Osteoblast (primary cell): ENCODE measurements around the gene ZCCHC24. TPM values are rescaled to one million over a fixed set of nuclear protein-coding genes. Genes with fewer than 3 reads are reported as not detected.

Source experiments
- DNase-seq: peaks from one replicate; pipeline ENCODE4 v3.0.0; 2011; ENCODE audit warnings: low spot score, mixed read lengths; ENCODE audit not compliant: insufficient read length; ENCODE audit errors: missing footprints
- H2AFZ ChIP-seq: 2 replicates; pipeline ENCODE4 v1.6.0; 2011; ENCODE audit warnings: mild to moderate bottlenecking, low read length
- H3K27ac ChIP-seq: 2 replicates; pipeline ENCODE4 v1.5.1; 2011; ENCODE audit warnings: mild to moderate bottlenecking, low read depth, low read length, moderate library complexity
- H3K27me3 ChIP-seq: 2 replicates; pipeline ENCODE4 v1.6.0; 2012; ENCODE audit warnings: mild to moderate bottlenecking, control low read depth, inconsistent platforms, low read length, moderate library complexity; ENCODE audit not compliant: insufficient read depth
- H3K36me3 ChIP-seq: 2 replicates; pipeline ENCODE4 v1.5.1; 2011; ENCODE audit warnings: mild to moderate bottlenecking, low read length, control low read depth, moderate library complexity; ENCODE audit not compliant: insufficient read depth
- H3K4me1 ChIP-seq: 2 replicates; pipeline ENCODE4 v1.5.1; 2011; ENCODE audit warnings: mild to moderate bottlenecking, low read length, control low read depth, moderate library complexity; ENCODE audit not compliant: insufficient read depth
- H3K4me2 ChIP-seq: 2 replicates; pipeline ENCODE4 v1.6.0; 2011; ENCODE audit warnings: mild to moderate bottlenecking, low read length; ENCODE audit not compliant: insufficient read depth
- H3K4me3 ChIP-seq: fragments of 200-600 bp; sonication (generic); 3 replicates; pipeline ENCODE4 v1.5.1; 2012; ENCODE audit warnings: mild to moderate bottlenecking, low read length, inconsistent platforms; ENCODE audit not compliant: insufficient read depth
- H3K79me2 ChIP-seq: 2 replicates; pipeline ENCODE4 v1.6.0; 2012; ENCODE audit warnings: mild to moderate bottlenecking, low read length, control low read depth, inconsistent platforms; ENCODE audit not compliant: insufficient read depth
- H3K9me3 ChIP-seq: 2 replicates; pipeline ENCODE4 v1.5.1; 2011; ENCODE audit warnings: low read depth, low read length, control low read depth
- H4K20me1 ChIP-seq: 2 replicates; pipeline ENCODE4 v1.6.0; 2012; ENCODE audit warnings: mild to moderate bottlenecking, low read length, control low read depth; ENCODE audit not compliant: insufficient read depth
- CTCF ChIP-seq: IDR thresholded peaks from 2 replicates; pipeline ENCODE4 v1.5.1; 2011; ENCODE audit warnings: mild to moderate bottlenecking, low read depth, low read length, moderate library complexity; ENCODE audit errors: extremely low read depth
- total RNA-seq: library from RNA; depleted of rRNA; stranded (reverse); fragments of >200 nt; gene quantifications from 2 replicates; pipeline ENCODE4 v1.2.3, GENCODE V29; 2012

ZCCHC24 gene
- total RNA-seq, 1 donor: 48.5 TPM

DNA sequence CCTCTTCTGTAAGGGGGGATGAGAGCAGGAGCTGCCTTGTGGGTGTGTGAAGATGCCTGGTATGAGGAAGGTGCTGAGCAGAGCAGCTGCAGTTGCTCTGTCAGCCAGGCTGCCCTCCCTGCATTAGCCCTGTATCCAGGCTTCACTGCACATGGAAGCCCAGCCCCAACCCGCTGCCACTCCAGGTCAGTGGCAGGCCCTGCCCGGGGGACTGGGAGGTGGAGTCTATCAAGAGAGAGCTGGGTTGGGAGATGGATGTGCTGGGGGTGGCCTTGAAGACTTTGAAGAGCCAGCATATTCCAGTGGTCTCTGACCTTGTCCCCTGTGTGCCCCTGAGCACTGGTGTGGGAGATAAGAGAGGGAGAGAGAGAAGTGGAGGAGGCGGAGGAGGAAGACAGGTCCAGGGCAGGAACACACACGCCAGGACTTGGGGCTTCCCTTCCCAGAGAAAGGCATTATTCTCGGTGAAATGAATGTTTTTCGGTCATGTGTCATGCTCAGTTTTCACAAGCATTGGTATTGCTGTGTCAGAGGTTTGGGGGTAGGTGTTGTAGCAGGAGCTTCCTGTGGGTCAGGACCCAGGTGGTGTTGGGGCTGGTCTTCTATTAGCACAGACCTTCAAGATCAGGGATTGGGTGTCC lies 95.5 kb downstream of the ZCCHC24 start:
- H4K20me1 ChIP-seq: peaks cover 60% of the 10 kb centered on the region
- TF ChIP-seq CTCF: no peak

DNA sequence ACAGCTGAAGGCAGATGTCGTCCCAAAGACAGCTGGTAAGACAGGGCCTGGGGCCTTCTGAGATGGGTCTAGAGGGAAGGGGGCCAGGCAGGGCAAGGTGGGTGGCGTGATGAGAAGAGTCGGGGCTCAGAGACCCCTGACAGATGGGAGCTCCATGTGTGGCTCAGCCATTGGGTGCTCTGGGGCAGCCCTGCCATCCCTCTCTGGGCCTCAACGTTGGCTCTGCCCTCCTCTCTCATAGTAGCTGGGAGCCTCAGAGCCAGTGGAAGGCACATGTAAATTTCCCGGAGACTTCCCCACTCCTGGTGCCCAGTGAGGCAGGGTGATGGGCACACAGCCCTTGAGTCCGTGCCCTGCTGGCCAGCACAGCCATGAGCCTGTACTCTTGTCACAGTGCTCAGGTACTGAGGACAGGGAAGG lies 96.3 kb downstream of the ZCCHC24 start:
- Histone ChIP-seq H2AFZ (no peak overlapping the region), H3K4me2 (peak overlapping the region; percentile 89), H3K79me2 (peaks cover 59% of the 10 kb centered on the region), H3K27ac (peak overlapping the region; percentile 87), H3K4me1 (peaks cover 23% of the 10 kb centered on the region), H3K9me3 (no peaks in the 10 kb centered on the region), H3K27me3 (no peaks in the 10 kb centered on the region), H3K4me3 (peak overlapping the region; percentile 95), H3K36me3 (peaks cover 53% of the 10 kb centered on the region), H4K20me1 (peaks cover 54% of the 10 kb centered on the region)
- DNase-seq: peak; percentile 63
- no peak for TF ChIP-seq CTCF

More for the DNA sequence above, 95.5 kb downstream of the ZCCHC24 start:
- Histone ChIP-seq H3K4me1 (peaks cover 23% of the 10 kb centered on the region), H3K4me3 (no peak overlapping the region), H3K79me2 (peaks cover 59% of the 10 kb centered on the region), H3K27me3 (no peaks in the 10 kb centered on the region), H2AFZ (no peak overlapping the region), H3K27ac (peak overlapping the region; percentile 87), H3K36me3 (peaks cover 61% of the 10 kb centered on the region), H3K4me2 (peak overlapping the region; percentile 89), H3K9me3 (no peaks in the 10 kb centered on the region)
- peak; percentile 58 for DNase-seq

- no peak for TF ChIP-seq CTCF
- Histone ChIP-seq H3K79me2 (peaks cover 56% of the 10 kb centered on the region), H3K27ac (peak overlapping the region; percentile 87)
Measured at GRCh38 chr10:79348640-79348988, 96.8 kb downstream of the ZCCHC24 start.

DNA sequence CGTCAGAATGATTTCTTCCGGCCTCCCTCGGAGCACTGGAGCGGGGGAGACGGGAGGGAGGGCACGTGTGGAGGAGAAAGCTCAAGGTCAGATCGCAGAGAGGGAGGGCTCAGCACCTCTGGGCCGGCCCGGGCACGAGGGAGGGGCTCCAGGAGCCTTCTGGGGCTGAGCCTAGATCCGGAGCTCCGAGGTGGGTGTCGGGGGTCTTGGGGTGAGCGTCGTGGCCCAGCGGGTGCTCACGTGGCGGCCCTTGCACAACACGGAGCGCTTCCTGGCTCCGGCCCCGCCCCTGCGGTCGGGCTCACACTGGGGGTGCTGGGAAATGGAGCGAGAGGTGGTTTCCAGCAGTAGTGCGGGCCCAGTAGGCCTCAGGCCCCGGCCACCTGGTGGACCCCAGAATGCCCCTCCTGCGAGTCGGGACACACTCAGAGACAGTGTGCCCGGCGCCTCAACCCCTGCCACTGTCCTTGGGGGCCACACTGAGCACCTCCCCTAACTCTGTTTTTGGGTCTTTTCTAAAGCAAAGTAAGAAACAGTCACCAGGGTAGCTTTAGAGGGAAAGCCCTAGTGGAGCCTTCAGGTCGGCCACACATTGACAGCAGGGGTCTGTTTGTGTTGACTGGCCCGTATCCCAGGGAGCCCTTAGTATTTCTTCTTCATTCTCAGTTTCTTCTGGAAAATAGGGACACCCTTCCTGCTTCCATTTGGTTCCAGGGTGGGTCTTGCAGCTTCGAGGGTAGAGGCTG lies 97.4 kb downstream of the ZCCHC24 start:
- Histone ChIP-seq H3K4me3 (peak overlapping the region; percentile 95), H3K36me3 (peaks cover 43% of the 10 kb centered on the region), H2AFZ (peak overlapping the region; percentile 74), H3K4me2 (peak overlapping the region; percentile 89), H3K9me3 (no peaks in the 10 kb centered on the region), H4K20me1 (peaks cover 44% of the 10 kb centered on the region), H3K27me3 (no peaks in the 10 kb centered on the region), H3K79me2 (peaks cover 54% of the 10 kb centered on the region), H3K4me1 (peaks cover 23% of the 10 kb centered on the region), H3K27ac (peak overlapping the region; percentile 87)
- no peak for TF ChIP-seq CTCF
- peak; percentile 97 for DNase-seq

More at GRCh38 chr10:79348640-79348988, 96.8 kb downstream of the ZCCHC24 start:
- no peaks in the 10 kb centered on the region for H3K27me3 ChIP-seq
- peaks cover 49% of the 10 kb centered on the region for H4K20me1 ChIP-seq
- H3K4me2 ChIP-seq: peak overlapping the region; percentile 89
- peaks cover 48% of the 10 kb centered on the region for H3K36me3 ChIP-seq
- no peaks in the 10 kb centered on the region for H3K9me3 ChIP-seq
- peak overlapping the region; percentile 95 for H3K4me3 ChIP-seq
- peaks cover 23% of the 10 kb centered on the region for H3K4me1 ChIP-seq
- DNase-seq: no peak
- H2AFZ ChIP-seq: no peak overlapping the region
